Sciatic nerve (tissue), 2 donors: Measurements from ENCODE around the gene GPX1. TPM values are rescaled to one million over a fixed set of nuclear protein-coding genes. Genes with fewer than 3 reads are reported as not detected.
"Not testable (repeated sequence)": the region's sequence is repeated elsewhere in the genome, so short reads cannot be mapped to it uniquely, and the experiment has no call there.

Source experiments
- ATAC-seq: fragments of 200-7000 bp; cut with Tn5 transposase; one replicate; pipeline ENCODE4 v1.9.1; 2020; ENCODE audit warnings: mild to moderate bottlenecking, moderate library complexity
- DNase-seq: peaks from one replicate; pipeline ENCODE4 v3.0.0-alpha.2; 2020; ENCODE audit warnings: low spot score
- intact Hi-C: fragments of 100-400 bp; cut with DNase I; formaldehyde crosslinking; loops from one replicate; pipeline ENCODE4 v1.14.2; 2022
- total RNA-seq: library from RNA; stranded (reverse); fragmentation: NEBNext Ultra II Directional; extraction: Animal tissue kit (Norgen Biotek cat#: 25700); gene quantifications from one replicate; pipeline ENCODE4 v1.2.1, GENCODE V29; 2021
- donor health status: DM: no; HTN: no; CAD: no.
- donor health status: DM: no; HTN: no; CAD: no.

GPX1 gene
- 142 TPM for total RNA-seq

- intact Hi-C loops = no loop called here
- ATAC-seq (peak; percentile 97), DNase-seq (peak; percentile 97)
Measured at GRCh38 chr3:49358217-49358883, at the start of gene GPX1. TSS of gene GPX1 (minus strand) at chr3:49358353. CDS start at chr3:49358278, 75 bp downstream.

- intact Hi-C loops = no loop called here
- no peak for DNase-seq
Measured at GRCh38 chr3:49406571-49407565, 48.7 kb upstream of the GPX1 start.

GRCh38 chr3:49405570-49405969, 47.4 kb upstream of the GPX1 start:
- intact Hi-C loops, ATAC-seq, DNase-seq: not testable (repeated sequence)

More at GRCh38 chr3:49406571-49407565, 48.7 kb upstream of the GPX1 start:
- no peak for ATAC-seq

GRCh38 chr3:49403891-49404290, 45.7 kb upstream of the GPX1 start:
- ATAC-seq (no peak), DNase-seq (no peak)
- intact Hi-C loops = no loop called here

- intact Hi-C loops = no loop called here
- ATAC-seq = no peak
- no peak for DNase-seq
Measured at GRCh38 chr3:49401766-49402165, 43.6 kb upstream of the GPX1 start.

- DNase-seq (no peak), ATAC-seq (no peak)
- intact Hi-C loops = loop anchor here (2.0 kb wide), 1 partner anchor 63 kb away; no protein-coding TSS in a partner anchor
Measured at GRCh38 chr3:49399461-49399860, 41.3 kb upstream of the GPX1 start.

GRCh38 chr3:49397470-49397869, 39.3 kb upstream of the GPX1 start:
- ATAC-seq (peak; percentile 90), DNase-seq (no peak)
- intact Hi-C loops = no loop called here

- DNase-seq, ATAC-seq, intact Hi-C loops: not testable (repeated sequence)
Measured at GRCh38 chr3:49391310-49391709, 33.2 kb upstream of the GPX1 start.

GRCh38 chr3:49389297-49389696, 31.1 kb upstream of the GPX1 start:
- intact Hi-C loops = no loop called here
- DNase-seq (no peak), ATAC-seq (no peak)

GRCh38 chr3:49388289-49388820, 30.2 kb upstream of the GPX1 start:
- DNase-seq (no peak), ATAC-seq (no peak)
- intact Hi-C loops = no loop called here

GRCh38 chr3:49387721-49388120, 29.6 kb upstream of the GPX1 start:
- DNase-seq (no peak), ATAC-seq (no peak)

GRCh38 chr3:49386056-49386756, 28.1 kb upstream of the GPX1 start:
- intact Hi-C loops = no loop called here
- ATAC-seq = no peak
- no peak for DNase-seq

More at GRCh38 chr3:49387721-49388120, 29.6 kb upstream of the GPX1 start:
- intact Hi-C loops = no loop called here

GRCh38 chr3:49385617-49386016, 27.5 kb upstream of the GPX1 start:
- intact Hi-C loops = no loop called here
- ATAC-seq = no peak

GRCh38 chr3:49383387-49383786, 25.2 kb upstream of the GPX1 start:
- intact Hi-C loops = no loop called here
- ATAC-seq (no peak), DNase-seq (no peak)

More at GRCh38 chr3:49385617-49386016, 27.5 kb upstream of the GPX1 start:
- DNase-seq = no peak

GRCh38 chr3:49378249-49378895, 20.2 kb upstream of the GPX1 start:
- intact Hi-C loops = no loop called here
- DNase-seq (no peak), ATAC-seq (peak; percentile 87)

- DNase-seq (no peak), ATAC-seq (no peak)
- intact Hi-C loops = no loop called here
Measured at GRCh38 chr3:49377483-49377882, 19.3 kb upstream of the GPX1 start.

GRCh38 chr3:49371946-49372345, 13.8 kb upstream of the GPX1 start:
- DNase-seq = no peak
- ATAC-seq = no peak
- intact Hi-C loops = no loop called here

- ATAC-seq (no peak), DNase-seq (no peak)
- intact Hi-C loops = no loop called here
Measured at GRCh38 chr3:49370585-49371290, 12.6 kb upstream of the GPX1 start.
